Myocyte (in vitro differentiated cells): ENCODE measurements around the gene TRIL. TPM values are rescaled to one million over a fixed set of nuclear protein-coding genes. Genes with fewer than 3 reads are reported as not detected.

Source experiments
- total RNA-seq: library from RNA; depleted of rRNA; stranded (reverse); fragments of >200 nt; gene quantifications from 2 replicates; pipeline ENCODE4 v1.2.3, GENCODE V29; 2014

Gene TRIL
- total RNA-seq, 1 donor from 2014 or later: 0.40 TPM

Other genes with a start within 250 kb of the TRIL start
- gene CPVL, start 188.2 kb upstream of the TRIL start, total RNA-seq: 0.47 and 0.62 TPM in 2 replicates
- 2.8 and 3.2 TPM in 2 replicates for gene CHN2, start 236.4 kb upstream of the TRIL start, total RNA-seq